HG03159 (cell line): Measurements from ENCODE around the gene WWOX.

Source experiments
- ATAC-seq: cut with Tn5 transposase; IDR thresholded peaks from one replicate; pipeline ENCODE4 v1.9.1; 2021; ENCODE audit warnings: mild to moderate bottlenecking, moderate library complexity; ENCODE audit not compliant: unreplicated experiment

Gene WWOX

GRCh38 chr16:78485917-78486257 is 386.4 kb downstream of the WWOX start:
- ATAC-seq: no peak

- no peak for ATAC-seq
These were observed 388.0 kb downstream of the WWOX start for GRCh38 chr16:78487471-78487870.

GRCh38 chr16:78489072-78489471 is 389.6 kb downstream of the WWOX start:
- no peak for ATAC-seq

DNA sequence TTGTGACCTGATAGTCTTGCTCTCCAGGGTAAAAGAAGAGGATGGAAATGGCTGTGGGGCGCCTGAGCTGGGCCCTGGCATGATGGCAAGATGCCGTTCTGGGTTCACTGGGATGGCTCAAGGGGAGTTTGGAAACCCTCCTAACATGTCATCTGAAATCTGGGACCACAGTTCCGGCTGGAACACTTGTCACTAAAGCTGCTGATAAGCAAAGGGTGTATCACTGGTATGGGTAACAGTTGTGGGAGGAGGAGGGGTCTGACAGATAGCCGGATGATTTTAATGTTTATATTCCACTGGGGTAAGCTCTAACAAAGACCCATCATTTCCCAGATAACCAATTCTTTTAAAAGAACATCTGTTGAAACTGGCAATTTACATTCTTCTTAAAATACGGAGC is 390.2 kb downstream of the WWOX start:
- ATAC-seq: no peak

GRCh38 chr16:78490431-78490830 is 391.0 kb downstream of the WWOX start:
- no peak for ATAC-seq

DNA sequence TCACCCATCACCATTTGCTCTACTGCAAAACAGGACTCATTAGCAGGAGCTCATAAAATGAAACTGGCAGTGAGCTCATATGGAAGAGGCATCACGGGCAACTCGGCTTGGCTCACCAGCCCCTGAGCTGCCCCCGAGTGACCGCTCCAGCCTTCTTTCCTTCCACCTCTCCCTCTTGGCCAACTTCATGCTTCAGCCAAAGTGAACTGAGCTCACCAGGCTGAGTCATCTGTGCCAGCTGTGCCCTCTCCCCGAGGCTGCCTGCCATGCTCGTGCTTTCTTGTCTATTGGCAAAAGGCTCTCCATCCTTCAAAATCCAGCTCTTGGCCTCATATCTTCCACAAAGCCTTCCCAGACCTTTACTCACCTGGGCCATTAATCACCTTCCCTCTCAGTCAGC is 391.4 kb downstream of the WWOX start:
- ATAC-seq: no peak

- no peak for ATAC-seq
These were observed 394.1 kb downstream of the WWOX start for GRCh38 chr16:78493573-78493972.

GRCh38 chr16:78494105-78494504 is 394.7 kb downstream of the WWOX start:
- no peak for ATAC-seq

DNA sequence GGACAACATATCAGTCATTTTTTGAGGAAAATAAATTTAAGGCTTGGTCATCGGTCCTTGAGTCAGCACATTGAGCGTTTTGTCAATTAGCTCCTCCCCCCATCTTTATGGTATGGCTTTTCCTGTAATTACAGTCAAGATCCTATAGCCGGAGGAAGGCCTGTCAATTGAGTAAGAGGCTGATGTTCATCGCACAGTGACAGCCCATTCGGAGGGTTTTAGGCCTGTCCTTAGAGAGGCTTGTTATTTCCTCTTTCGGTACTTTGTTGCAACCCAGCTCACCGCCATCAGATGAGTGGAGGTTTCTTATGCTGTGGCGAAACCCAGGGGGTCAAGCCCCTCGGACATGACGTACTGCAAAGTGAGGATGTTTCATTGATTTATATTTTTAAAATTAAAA is 395.2 kb downstream of the WWOX start:
- ATAC-seq: no peak

- no peak for ATAC-seq
These were observed 396.7 kb downstream of the WWOX start for GRCh38 chr16:78496189-78496588.

DNA sequence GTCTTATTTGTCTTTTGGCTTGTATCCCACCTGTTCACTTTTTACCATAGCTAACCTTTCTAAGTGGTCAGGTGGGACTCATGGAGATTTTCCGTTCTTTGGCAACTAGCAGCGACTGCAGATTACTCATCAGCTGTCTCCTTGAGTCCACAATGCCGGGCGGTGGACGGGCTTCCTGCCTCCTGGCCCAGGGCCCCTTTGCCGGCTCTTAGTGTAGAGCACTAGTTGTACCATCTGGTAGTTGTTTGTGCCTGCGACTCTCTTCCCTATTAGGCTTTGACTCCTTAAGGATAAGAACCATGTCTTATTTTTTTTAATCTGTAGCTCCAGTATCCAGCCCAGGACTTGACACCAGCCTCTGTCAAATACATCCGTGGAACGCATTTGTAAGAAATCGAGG is 399.9 kb downstream of the WWOX start:
- no peak for ATAC-seq

DNA sequence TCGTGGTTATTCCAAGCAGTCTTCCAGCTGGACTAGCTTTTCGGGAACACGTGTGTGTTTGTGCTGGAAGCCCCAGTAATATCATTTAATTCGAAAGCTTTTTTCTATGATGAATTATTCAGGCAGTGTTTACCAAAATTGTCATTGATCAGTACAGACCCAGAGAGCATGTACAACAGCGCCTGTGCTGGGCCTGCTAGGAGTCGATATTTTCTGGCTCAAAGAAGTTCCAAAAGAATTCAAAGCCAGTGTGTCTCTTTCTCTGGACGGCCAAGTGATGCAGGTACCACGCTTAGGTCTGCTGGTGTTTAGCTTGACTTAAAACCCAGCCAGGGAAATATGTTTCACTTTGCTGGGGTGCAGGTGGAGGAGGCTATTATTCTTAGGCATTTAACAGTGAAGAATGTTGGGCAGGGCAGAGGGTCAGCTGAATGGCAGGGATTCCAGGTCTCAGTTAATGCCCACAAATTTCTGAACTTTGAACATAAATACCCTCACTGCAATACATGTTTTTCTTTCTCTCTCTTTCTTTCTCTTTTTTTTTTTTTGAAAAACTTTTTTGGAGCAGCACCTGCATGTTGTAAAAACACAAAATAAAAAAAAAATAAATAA is 401.3 kb downstream of the WWOX start:
- no peak for ATAC-seq

- no peak for ATAC-seq
These were observed 402.3 kb downstream of the WWOX start for GRCh38 chr16:78501744-78502143.

- no peak for ATAC-seq
These were observed 403.4 kb downstream of the WWOX start for GRCh38 chr16:78502812-78503350.

- ATAC-seq: no peak
These were observed 404.1 kb downstream of the WWOX start for GRCh38 chr16:78503602-78504001.

GRCh38 chr16:78504401-78504851 is 405.0 kb downstream of the WWOX start:
- no peak for ATAC-seq

GRCh38 chr16:78505036-78505435 is 405.6 kb downstream of the WWOX start:
- ATAC-seq: no peak

DNA sequence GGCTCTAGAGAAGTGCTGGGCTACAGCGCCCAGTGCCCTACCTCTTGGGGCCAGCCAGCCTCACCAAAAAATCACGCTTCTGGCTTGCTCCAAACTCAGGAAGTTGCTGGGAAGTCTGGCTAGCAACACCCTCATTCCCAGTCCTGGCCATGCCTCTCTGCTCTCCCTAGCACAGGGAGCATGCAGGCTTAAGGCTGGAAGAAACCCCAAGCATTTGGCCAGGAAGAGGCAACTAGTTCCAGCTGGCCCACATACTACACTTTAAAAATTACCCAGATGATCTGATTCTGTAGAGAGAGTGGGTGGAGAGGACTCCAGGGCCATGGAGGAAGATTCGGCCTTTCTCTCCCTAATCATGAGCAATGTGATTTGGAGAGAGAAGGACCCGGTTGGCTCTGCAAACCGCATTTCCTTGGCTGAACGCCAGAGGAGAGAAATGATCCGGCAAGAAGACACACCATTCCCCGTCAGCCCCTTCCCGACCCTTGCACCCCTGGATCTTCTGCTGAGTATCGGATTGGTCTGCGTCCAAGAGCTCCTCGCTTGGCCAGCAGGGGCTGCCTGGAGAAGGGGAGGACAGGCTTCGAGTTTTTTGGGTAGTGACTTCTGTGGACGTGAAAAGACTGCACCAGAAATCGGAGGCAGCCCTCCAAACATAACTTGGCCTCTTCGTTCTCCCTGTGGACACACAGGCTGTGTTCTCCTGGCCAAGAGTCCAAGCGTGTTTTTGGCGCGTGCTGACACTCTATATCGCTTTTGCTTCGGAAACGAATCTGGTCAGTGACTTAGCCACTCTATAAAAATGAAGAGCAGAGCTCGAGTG is 406.3 kb downstream of the WWOX start:
- no peak for ATAC-seq

- ATAC-seq: no peak
These were observed 407.1 kb downstream of the WWOX start for GRCh38 chr16:78506367-78507193.

- no peak for ATAC-seq
These were observed 408.1 kb downstream of the WWOX start for GRCh38 chr16:78507576-78507975.

- no peak for ATAC-seq
These were observed 410.5 kb downstream of the WWOX start for GRCh38 chr16:78509965-78510364.
